GM23338 (cell line): Measurements from ENCODE around the gene FAM228B. TPM values are rescaled to one million over a fixed set of nuclear protein-coding genes. Genes with fewer than 3 reads are reported as not detected.

Experiments
- ATAC-seq: fragments of 200-7000 bp; cut with Tn5 transposase; 3 replicates; pipeline ENCODE4 v1.9.1; 2020
- DNase-seq: peaks from one replicate; pipeline ENCODE4 v3.0.0-alpha.2; 2015; ENCODE audit warnings: low spot score
- H2AFZ ChIP-seq: fragments of 200-600 bp; sonication (generic); 2 replicates; pipeline ENCODE4 v1.8.0; 2016; ENCODE audit warnings: antibody characterized with exemption, mild to moderate bottlenecking, moderate library complexity
- H3F3A ChIP-seq: fragments of 200-600 bp; sonication (generic); replicated peaks from 2 replicates; pipeline ENCODE4 v1.8.0; 2017; ENCODE audit warnings: antibody characterized with exemption, mixed run types, low read depth
- H3K27ac ChIP-seq: fragments of 200-600 bp; sonication (generic); 2 replicates; pipeline ENCODE4 v1.6.1; 2016; ENCODE audit warnings: low read depth
- H3K27me3 ChIP-seq: fragments of 200-600 bp; sonication (generic); 2 replicates; pipeline ENCODE4 v1.8.0; 2016; ENCODE audit warnings: mild to moderate bottlenecking, mixed run types, moderate library complexity; ENCODE audit not compliant: insufficient read depth
- H3K36me3 ChIP-seq: fragments of 200-600 bp; sonication (generic); 2 replicates; pipeline ENCODE4 v1.8.0; 2016; ENCODE audit warnings: mild to moderate bottlenecking; ENCODE audit not compliant: insufficient read depth
- H3K4me1 ChIP-seq: fragments of 200-600 bp; sonication (generic); 2 replicates; pipeline ENCODE4 v1.8.0; 2016; ENCODE audit warnings: mild to moderate bottlenecking, moderate library complexity; ENCODE audit not compliant: insufficient read depth
- H3K4me2 ChIP-seq: fragments of 200-600 bp; sonication (generic); 2 replicates; pipeline ENCODE4 v1.7.1; 2017; ENCODE audit warnings: mixed run types
- H3K4me3 ChIP-seq: fragments of 200-600 bp; sonication (generic); 2 replicates; pipeline ENCODE4 v1.6.1; 2016; ENCODE audit warnings: mixed run types
- H3K79me2 ChIP-seq: fragments of 200-600 bp; sonication (generic); replicated peaks from 2 replicates; pipeline ENCODE4 v1.8.0; 2017; ENCODE audit warnings: mild to moderate bottlenecking; ENCODE audit not compliant: insufficient read depth
- H3K9me2 ChIP-seq: fragments of 200-600 bp; sonication (generic); 2 replicates; pipeline ENCODE4 v1.8.0; 2017; ENCODE audit not compliant: insufficient read depth
- H4K20me1 ChIP-seq: fragments of 200-600 bp; sonication (generic); replicated peaks from 2 replicates; pipeline ENCODE4 v1.8.0; 2017; ENCODE audit warnings: mild to moderate bottlenecking; ENCODE audit not compliant: insufficient read depth
- H3K27ac Mint-ChIP-seq: 2 replicates; pipeline ENCODE4 v1.8.0; 2020; ENCODE audit warnings: inconsistent platforms, mild to moderate bottlenecking, moderate library complexity, mixed read lengths
- H3K27me3 Mint-ChIP-seq: 3 replicates; pipeline ENCODE4 v1.8.0; 2022; ENCODE audit warnings: low read depth, mild to moderate bottlenecking, moderate library complexity, mixed read lengths, inconsistent platforms; ENCODE audit not compliant: insufficient read depth, poor library complexity
- H3K36me3 Mint-ChIP-seq: 3 replicates; pipeline ENCODE4 v1.8.0; 2021; ENCODE audit warnings: low read depth, mild to moderate bottlenecking, inconsistent platforms, moderate library complexity, mixed read lengths
- H3K4me1 Mint-ChIP-seq: 3 replicates; pipeline ENCODE4 v1.8.0; 2020; ENCODE audit warnings: mild to moderate bottlenecking, inconsistent platforms, mixed read lengths
- H3K4me3 Mint-ChIP-seq: 3 replicates; pipeline ENCODE4 v1.8.0; 2021; ENCODE audit warnings: moderate library complexity, mild to moderate bottlenecking, inconsistent platforms, mixed read lengths
- H3K9me3 Mint-ChIP-seq: 3 replicates; pipeline ENCODE4 v1.8.0; 2020; ENCODE audit warnings: moderate library complexity, mild to moderate bottlenecking, inconsistent platforms, mixed read lengths
- CREB1 ChIP-seq: fragments of 250-450 bp; sonication (Bioruptor Pico); IDR thresholded peaks from 2 replicates; pipeline ENCODE4 v1.5.0; 2020; ENCODE audit warnings: low read depth, mild to moderate bottlenecking, moderate library complexity
- CTCF ChIP-seq, 2 experiments: fragments of 200-600 bp in 1 of 2; sonication (generic) in 1 of 2; conservative IDR thresholded peaks; 2 replicates each; pipeline versions ENCODE4 v1.5.1 to v1.6.1; 2016 to 2017; ENCODE audit warnings: antibody characterized with exemption in 2 of 2, low read depth in 2 of 2, mild to moderate bottlenecking in 2 of 2, moderate library complexity in 1 of 2
- ETS1 ChIP-seq: IDR thresholded peaks from 2 replicates; pipeline ENCODE4 v1.6.1; 2016; ENCODE audit warnings: antibody characterized with exemption
- EZH2phosphoT487 ChIP-seq: fragments of 200-600 bp; sonication (generic); IDR thresholded peaks from one replicate; pipeline ENCODE4 v1.8.1; 2018; ENCODE audit warnings: antibody characterized with exemption; ENCODE audit not compliant: unreplicated experiment
- JUNB ChIP-seq: IDR thresholded peaks from one replicate; pipeline ENCODE4 v1.6.1; 2016; ENCODE audit warnings: antibody characterized with exemption; ENCODE audit not compliant: unreplicated experiment
- NANOG ChIP-seq: IDR thresholded peaks from 2 replicates; pipeline ENCODE4 v1.6.1; 2016; ENCODE audit warnings: antibody characterized with exemption, borderline replicate concordance
- POLR2AphosphoS5 ChIP-seq: IDR thresholded peaks from 2 replicates; pipeline ENCODE4 v1.6.1; 2016; ENCODE audit warnings: antibody characterized with exemption, low read depth
- REST ChIP-seq: IDR thresholded peaks from one replicate; pipeline ENCODE4 v1.6.1; 2018; ENCODE audit warnings: antibody characterized with exemption; ENCODE audit not compliant: unreplicated experiment
- STAT1 ChIP-seq: IDR thresholded peaks from one replicate; pipeline ENCODE4 v1.6.1; 2016; ENCODE audit warnings: antibody characterized with exemption; ENCODE audit not compliant: unreplicated experiment
- ZNF114 ChIP-seq: fragments of 250-450 bp; sonication (Bioruptor Pico); IDR thresholded peaks from 2 replicates; pipeline ENCODE4 v1.5.0; 2020; ENCODE audit warnings: mild to moderate bottlenecking, moderate library complexity
- polyA plus RNA-seq: library from polyadenylated mRNA; unstranded; fragments of >200 nt; fragmentation: Nextera tagmentation; extraction: Ambion mirVana; gene quantifications from 2 replicates; pipeline ENCODE4 v1.2.1, GENCODE V29; 2016
- total RNA-seq: library from RNA; depleted of rRNA; stranded (reverse); fragments of >200 nt; shearing (Covaris generic); gene quantifications from 2 replicates; pipeline ENCODE4 v1.2.3, GENCODE V29; 2014

FAM228B gene
- total and polyA plus RNA-seq, 2 experiments from 2014 or later: 3.4 to 7.9 TPM

- TF ChIP-seq STAT1: no peak
- TF ChIP-seq REST: no peak
- no peak for TF ChIP-seq NANOG
- TF ChIP-seq ETS1: no peak
- no peak for TF ChIP-seq JUNB
- TF ChIP-seq POLR2AphosphoS5: no peak
These were observed 24.1 kb downstream of the FAM228B start (continued) for GRCh38 chr2:24147364-24147763.

- H3K27me3 Mint-ChIP-seq: no peaks in the 10 kb centered on the region
- no peak overlapping the region for H3K4me3 Mint-ChIP-seq
- Histone ChIP-seq H3K4me3 (no peak overlapping the region), H3K4me2 (no peak overlapping the region), H3K4me1 (no peaks in the 10 kb centered on the region), H4K20me1 (no peaks in the 10 kb centered on the region), H3F3A (no peaks in the 10 kb centered on the region), H3K36me3 (no peaks in the 10 kb centered on the region), H3K9me2 (no peaks in the 10 kb centered on the region), H2AFZ (no peak overlapping the region), H3K27ac (no peak overlapping the region), H3K27me3 (no peaks in the 10 kb centered on the region), H3K79me2 (no peaks in the 10 kb centered on the region)
- no peak for TF ChIP-seq JUNB
- no peak for TF ChIP-seq EZH2phosphoT487
- TF ChIP-seq CTCF (conservative IDR thresholded peaks at IDR 0.05; ENCODE audit: low read depth in 2 of 2): no peak
- TF ChIP-seq NANOG: no peak
- no peak for TF ChIP-seq STAT1
- no peak for TF ChIP-seq ETS1
- TF ChIP-seq ZNF114 (CRISPR knock-in tag): no peak
- TF ChIP-seq POLR2AphosphoS5: no peak
- TF ChIP-seq REST: no peak
- TF ChIP-seq CREB1 (CRISPR knock-in tag): no peak
- no peaks in the 10 kb centered on the region for H3K4me1 Mint-ChIP-seq
- H3K9me3 Mint-ChIP-seq: peaks cover 10% of the 10 kb centered on the region
- H3K27ac Mint-ChIP-seq: peak overlapping the region; percentile 71; the same call in 1 of the 2 replicates
- H3K36me3 Mint-ChIP-seq: peaks cover 10% of the 10 kb centered on the region
- DNase-seq: no peak
- ATAC-seq: no peak
These were observed 29.3 kb downstream of the FAM228B start for GRCh38 chr2:24152413-24153197.
